IPS-NIHi7 (cell line): ENCODE data around the gene OBSCN.

Experiments
- DNase-seq: peaks from one replicate; pipeline ENCODE4 v3.0.0; 2012; ENCODE audit warnings: mixed read lengths; ENCODE audit errors: extremely low spot score

The OBSCN gene, protein sequence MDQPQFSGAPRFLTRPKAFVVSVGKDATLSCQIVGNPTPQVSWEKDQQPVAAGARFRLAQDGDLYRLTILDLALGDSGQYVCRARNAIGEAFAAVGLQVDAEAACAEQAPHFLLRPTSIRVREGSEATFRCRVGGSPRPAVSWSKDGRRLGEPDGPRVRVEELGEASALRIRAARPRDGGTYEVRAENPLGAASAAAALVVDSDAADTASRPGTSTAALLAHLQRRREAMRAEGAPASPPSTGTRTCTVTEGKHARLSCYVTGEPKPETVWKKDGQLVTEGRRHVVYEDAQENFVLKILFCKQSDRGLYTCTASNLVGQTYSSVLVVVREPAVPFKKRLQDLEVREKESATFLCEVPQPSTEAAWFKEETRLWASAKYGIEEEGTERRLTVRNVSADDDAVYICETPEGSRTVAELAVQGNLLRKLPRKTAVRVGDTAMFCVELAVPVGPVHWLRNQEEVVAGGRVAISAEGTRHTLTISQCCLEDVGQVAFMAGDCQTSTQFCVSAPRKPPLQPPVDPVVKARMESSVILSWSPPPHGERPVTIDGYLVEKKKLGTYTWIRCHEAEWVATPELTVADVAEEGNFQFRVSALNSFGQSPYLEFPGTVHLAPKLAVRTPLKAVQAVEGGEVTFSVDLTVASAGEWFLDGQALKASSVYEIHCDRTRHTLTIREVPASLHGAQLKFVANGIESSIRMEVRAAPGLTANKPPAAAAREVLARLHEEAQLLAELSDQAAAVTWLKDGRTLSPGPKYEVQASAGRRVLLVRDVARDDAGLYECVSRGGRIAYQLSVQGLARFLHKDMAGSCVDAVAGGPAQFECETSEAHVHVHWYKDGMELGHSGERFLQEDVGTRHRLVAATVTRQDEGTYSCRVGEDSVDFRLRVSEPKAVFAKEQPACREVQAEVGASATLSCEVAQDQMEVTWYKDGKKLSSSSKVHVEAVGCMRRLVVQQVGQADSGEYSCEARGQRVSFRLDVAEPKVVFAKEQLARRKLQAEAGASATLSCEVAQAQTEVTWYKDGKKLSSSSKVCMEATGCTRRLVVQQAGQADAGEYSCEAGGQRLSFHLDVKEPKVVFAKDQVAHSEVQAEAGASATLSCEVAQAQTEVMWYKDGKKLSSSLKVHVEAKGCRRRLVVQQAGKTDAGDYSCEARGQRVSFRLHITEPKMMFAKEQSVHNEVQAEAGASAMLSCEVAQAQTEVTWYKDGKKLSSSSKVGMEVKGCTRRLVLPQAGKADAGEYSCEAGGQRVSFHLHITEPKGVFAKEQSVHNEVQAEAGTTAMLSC (N-terminal part only)

DNA sequence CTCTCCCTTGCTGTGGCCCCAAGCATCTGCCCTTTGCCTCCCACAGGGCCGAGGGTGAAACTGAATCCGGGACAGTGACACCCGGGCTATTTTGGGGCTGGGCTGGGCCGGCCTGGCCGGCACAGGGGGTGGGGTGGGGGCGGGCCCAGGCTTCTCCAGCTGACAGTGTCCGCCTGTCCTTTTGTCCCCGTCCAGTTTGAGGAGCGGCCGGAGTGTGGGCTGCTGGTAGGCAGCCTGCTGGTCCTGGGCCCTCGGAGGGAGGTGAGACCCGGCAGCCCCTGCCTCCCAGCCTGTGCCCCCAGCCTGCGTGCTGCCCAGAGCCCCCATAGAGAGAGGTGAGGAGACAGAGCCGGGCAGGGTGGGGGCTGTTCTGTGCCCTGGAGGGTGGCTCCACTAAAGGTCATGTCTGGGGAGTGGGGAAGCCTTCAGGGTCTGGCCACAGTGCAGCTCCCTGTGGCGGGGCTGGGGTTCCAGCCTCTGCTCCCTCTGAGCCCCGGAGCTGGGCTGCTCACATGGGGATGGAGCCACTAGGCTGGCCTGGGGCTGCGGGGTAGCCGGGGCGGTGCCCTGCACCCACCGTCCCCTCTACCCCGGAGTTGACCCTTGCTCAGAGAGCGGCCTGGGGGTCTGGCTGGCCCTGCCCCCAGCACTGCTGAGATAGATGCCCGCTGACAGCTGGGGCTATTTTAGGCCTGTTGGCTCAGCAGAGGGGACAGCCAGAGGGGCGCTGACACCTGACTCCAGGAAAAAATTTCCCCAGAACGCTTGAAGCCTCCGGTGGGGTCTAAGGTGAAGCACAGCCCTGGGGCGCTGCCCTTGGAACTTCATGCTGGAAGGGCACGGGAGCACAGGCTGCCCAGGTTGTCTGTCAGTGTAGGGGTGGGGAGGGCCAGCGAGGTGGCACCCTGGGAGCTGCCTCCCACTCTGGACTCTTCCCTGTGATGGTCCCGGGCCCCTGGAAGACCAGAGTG, at the start of gene OBSCN:
Gene OBSCN (plus strand): TSS at position 194 of the 971 bp plus-strand sequence. CDS start 3,740 bp downstream, outside the sequence.
- DNase-seq: no peak

- DNase-seq: no peak
These were observed 49.5 kb upstream of the OBSCN start for GRCh38 chr1:228158151-228159007.

GRCh38 chr1:228159008-228159665, 48.7 kb upstream of the OBSCN start:
- DNase-seq: no peak

DNA sequence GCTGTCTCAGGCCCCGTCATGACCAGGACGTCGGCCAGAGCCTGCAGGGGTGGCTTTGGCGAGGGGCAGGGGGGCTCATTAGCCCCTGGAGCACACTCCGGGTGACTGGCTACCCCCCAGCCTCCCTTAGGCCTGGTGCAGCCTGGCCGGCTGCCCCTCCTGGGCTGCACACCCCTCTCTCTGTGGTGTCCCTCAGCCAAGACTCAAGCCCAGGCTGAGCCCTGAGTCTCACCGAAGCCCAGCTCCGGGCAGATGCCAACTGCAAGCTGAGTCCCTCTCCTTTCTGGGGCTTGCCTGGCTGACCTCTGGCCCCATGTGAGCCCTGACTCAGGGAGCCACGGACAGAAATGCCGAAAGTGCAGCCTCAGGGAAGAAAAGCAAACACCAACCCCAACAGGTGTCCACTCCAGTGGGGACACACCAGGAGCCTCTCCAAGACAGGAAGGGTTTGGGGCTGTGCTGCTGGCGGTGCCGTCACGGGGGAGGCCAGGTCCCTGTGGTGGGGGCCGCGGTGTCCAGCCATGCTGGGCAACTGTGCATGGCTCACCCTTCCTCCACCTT, 47.6 kb upstream of the OBSCN start:
- DNase-seq: no peak

- DNase-seq: no peak
These were observed 46.5 kb upstream of the OBSCN start for GRCh38 chr1:228161362-228161761.

- no peak for DNase-seq
These were observed 46.0 kb upstream of the OBSCN start for GRCh38 chr1:228161866-228162265.

- DNase-seq: no peak
These were observed 45.4 kb upstream of the OBSCN start for GRCh38 chr1:228162286-228163006.

DNA sequence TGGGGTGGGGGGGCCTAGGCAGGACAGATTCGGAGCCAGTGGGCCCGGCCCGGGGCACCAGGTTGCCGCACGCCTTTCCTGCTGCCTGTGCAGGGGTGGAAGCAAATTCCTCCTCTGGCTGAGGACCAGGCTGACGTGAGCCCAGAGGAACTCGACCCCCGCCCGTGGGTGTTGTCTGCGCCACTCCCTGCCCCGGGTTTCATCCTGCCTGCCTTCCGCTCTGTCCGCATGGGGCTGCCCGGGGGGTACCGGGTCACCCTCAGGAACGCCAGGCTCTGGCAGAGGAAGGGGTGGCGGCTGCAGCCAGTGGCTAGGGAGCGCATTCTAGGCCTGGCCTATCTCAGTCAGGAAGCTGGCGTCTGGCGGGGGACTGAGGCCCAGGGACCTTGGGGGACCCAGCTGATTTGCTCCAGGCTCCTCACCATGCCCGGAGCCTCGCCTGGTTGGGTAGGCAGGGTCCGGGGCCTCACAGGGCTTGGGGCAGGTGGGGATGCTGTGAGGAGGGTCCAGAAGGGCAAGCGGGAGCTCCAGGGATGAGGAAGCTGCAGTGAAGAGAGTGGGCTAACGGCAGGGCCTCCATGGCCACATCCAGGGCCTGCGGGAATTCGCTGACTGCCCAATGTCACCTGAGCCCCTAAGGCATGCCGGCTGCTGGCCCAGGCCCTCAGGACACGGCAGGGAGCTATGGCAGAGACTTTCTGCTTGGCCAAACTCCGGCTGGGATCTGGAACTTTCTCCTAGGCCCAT, 44.7 kb upstream of the OBSCN start:
- DNase-seq: no peak

DNA sequence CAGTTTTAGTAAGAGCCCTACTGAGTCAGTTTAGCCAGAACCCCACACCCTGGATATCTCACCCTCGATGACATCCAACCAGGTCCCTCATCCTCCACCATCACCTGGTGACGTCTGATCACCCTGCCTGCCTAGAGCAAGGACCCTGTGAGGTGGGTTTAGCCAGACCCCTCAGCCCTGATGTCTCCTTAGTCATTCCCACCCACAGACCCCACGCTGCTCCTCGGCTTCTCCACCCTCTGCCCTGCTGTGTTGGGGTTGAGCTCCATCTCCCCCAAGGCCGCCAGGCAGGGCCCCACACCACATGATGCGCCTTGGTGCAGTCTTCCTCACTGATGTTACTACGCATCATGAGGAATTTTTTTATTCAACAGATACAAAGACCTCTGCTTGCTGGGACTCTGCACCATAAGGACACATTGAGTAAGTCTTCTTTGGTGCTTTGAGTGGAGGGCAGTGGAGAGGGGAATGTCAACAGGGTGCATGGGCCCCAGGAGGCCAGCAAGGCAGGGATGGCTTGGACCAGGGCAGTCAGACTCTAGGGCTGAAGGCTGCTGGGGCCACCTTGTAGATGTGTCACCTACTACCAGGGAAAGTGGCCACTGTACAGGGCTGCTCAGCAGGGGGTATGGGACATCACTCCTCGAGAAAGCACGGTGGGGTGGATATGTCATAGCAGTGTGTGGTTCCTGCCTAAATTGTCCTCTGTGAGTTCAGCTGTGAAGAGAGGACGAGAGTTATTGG, 43.9 kb upstream of the OBSCN start:
- DNase-seq: no peak

DNA sequence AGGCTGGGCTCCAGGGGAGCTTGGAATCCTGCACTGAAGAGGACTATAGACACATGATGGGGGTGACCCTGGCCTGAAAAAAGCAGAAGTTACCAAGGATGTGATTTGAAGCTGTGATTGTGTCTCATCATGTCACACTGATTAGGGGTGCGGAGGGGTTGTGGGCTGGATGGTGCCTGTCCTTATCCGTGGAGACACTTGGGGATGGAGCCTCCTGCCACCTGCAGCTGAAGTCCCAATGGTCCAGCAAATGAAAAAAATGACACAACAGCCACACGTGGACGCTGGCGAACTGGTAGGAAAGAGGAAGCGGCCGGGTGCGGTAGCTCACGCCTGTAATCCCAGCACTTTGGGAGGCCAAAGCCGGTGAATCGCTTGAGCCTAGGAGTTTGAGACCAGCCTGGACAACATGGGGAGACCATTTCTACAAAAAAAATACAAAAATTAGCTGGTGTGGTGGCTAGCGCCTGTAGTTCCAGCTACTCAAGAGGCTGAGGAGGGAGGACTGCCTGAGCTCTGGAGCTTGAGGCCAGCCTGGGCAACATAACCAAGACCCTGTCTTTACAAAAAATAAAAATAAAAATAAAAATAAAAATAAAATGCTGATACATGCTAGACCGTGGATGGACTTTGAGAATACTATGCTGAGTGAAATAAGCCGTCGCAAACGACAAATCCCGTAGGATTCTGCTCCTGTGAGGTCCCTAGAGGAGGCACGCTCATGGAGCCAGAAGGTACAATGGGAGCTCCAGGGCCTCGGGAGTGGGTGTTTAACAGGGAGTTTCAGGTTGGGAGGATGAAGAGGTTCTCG, 43.1 kb upstream of the OBSCN start:
- DNase-seq: no peak

DNA sequence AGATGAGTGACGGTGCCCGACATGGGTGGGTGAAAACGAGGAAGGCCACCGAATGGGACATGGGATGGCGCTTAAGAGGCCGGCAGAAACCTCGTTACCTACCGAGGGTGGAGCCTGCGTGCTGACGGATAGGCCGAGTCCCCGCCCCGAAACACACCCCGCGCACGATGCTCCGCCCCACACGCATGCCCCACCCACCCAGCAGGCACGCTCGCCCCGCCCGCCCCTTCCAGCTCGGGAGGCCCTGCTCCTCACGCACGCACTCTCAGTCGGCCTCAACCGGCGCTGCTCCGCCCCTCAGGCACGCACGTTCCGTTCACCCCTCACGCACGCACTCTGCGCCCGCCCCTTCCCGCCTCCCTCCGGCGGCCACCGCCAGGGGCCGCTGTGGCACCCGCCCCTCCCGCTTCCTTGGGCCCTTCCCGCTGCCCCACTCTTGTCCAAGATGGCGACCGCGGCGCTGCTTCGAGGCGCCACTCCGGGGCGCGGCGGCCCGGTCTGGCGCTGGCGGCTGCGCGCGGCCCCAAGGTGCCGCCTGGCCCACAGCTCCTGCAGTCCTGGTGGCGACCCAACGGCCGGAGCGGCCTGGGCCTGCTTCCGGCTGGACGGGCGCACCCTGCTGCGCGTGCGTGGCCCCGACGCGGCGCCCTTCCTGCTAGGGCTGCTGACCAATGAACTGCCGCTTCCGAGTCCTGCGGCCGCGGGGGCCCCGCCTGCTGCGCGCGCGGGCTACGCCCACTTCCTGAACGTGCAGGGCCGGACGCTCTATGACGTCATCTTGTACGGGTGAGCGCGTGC, 42.3 kb upstream of the OBSCN start, which contains the start of gene IBA57:
Gene IBA57 (plus strand): TSS at position 433 of the 798 bp plus-strand sequence. CDS start 13 bp downstream, at position 446.
- peak; percentile 98 for DNase-seq

GRCh38 chr1:228166170-228166936, 41.5 kb upstream of the OBSCN start:
- DNase-seq: peak; percentile 57

DNA sequence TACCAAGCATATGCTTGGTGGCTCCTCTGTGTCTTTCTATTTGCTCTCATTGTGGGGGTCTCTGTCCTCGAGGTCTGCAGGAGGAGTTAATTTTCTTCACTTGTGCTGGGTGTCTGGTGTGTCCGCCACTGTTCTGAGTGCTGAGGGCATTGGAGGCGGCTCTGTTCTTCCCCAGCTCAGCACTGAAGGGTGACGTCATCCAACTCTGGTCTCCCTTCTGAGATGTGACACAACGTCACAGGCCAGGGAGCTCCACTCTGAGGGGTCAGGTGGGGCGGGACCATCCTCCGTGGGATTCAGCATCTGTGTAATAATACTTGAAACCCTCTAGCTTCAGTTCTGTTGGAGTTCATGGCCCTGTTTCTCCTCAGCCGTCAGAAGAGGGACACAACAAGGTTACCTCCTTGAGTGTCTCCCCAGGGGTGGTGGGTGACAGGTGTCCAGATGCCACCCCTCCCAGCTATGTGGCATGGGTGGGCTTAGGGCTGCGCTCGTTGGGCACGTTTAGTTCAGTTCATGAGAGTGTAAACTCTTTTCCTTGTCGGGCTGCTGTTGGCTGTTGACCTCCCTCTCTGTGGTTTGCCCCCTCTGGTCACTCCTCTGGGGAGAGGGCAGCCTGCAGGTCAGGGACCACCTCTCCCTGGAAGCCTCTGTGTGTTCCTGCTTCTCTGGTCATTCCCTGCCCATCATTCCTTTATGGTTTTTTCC, 39.1 kb upstream of the OBSCN start:
- DNase-seq: no peak
